Measurements from ENCODE around the gene MLLT3.

DNA sequence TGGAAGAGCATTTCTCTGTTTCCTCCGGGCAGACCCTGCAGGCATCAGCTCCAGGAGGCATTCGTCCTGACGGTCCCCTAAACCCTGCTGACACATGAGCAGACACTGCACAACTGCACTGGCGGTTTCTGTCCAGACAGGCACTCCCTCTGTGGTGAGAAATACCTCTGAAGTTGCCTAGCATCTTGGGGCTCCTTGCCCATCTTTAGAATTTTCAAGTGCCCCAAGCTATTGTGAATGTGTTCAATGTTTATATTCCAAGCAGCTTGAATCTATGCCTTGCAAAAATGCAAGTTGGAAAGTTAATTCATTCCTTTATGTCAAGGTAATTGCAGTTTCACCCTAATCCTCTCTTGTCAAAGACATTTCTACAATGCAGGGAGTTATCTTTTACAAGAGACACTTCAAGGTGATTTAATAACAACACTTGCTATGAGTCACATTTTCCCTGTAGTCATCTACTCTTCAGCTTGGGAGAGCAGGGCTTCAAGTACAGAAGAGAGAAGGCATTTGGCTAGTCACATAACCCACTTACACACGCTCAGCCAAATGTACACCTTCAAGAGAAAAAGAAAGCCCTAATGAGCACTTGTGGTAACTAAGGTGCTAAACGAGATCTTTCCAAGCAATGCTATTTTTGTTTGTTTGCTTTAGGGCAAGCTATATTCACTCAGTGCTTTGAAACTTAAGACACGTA lies 302.5 kb downstream of the MLLT3 start:
- no peak for TF ChIP-seq TAF1 (IDR thresholded peaks at IDR 0.05; ENCODE audit: borderline replicate concordance, insufficient read depth, low read length)
- no peak for TF ChIP-seq POLR2AphosphoS5 (IDR thresholded peaks at IDR 0.05; ENCODE audit: low read depth, low read length)

Data from PFSK-1 (cell line).